Right lobe of liver (tissue), 6 donors: Measurements from ENCODE around the gene RALY. TPM values are rescaled to one million over a fixed set of nuclear protein-coding genes. Genes with fewer than 3 reads are reported as not detected.

Experiments
- ATAC-seq, 4 donors: fragments of 200-7000 bp; cut with Tn5 transposase; one replicate each; pipeline ENCODE4 v1.9.1; 2020; ENCODE audit warnings: mild to moderate bottlenecking in 4 of 4, moderate library complexity in 4 of 4
- DNase-seq, 3 donors: peaks; one replicate each; pipeline ENCODE4 v3.0.0-alpha.2; 2020
- H3K27ac ChIP-seq, 3 donors: fragments of 200-600 bp; one replicate each; pipeline ENCODE4 v1.8.0; 2022
- H3K27me3 ChIP-seq, 2 donors: fragments of 200-600 bp; one replicate each; pipeline ENCODE4 v1.8.0; 2022
- H3K36me3 ChIP-seq, 4 donors: fragments of 200-600 bp; sonication (generic) in 1 of 4; one replicate each; pipeline versions ENCODE4 v1.5.1 to v1.8.0; 2017 to 2022; ENCODE audit warnings: control low read depth in 1 of 4
- H3K4me1 ChIP-seq, 4 donors: fragments of 200-600 bp; sonication (generic) in 1 of 4; one replicate each; pipeline versions ENCODE4 v1.5.1 to v1.8.0; 2017 to 2022; ENCODE audit warnings: control low read depth in 1 of 4
- H3K4me3 ChIP-seq, 3 donors: fragments of 200-600 bp; one replicate each; pipeline ENCODE4 v1.8.0; 2022
- H3K9me3 ChIP-seq, 4 donors: fragments of 200-600 bp; sonication (generic) in 1 of 4; one replicate each; pipeline versions ENCODE4 v1.5.1 to v1.8.0; 2017 to 2022; ENCODE audit warnings: control low read depth in 1 of 4
- POLR2A ChIP-seq: fragments of 450-650 bp; IDR thresholded peaks from one replicate; pipeline ENCODE4 v1.6.1; 2017; ENCODE audit warnings: antibody characterized with exemption, mild to moderate bottlenecking
- WGBS: methylation state at CpG from one replicate; pipeline ENCODE4 v1.1.6; 2018; ENCODE audit warnings: low coverage, low lambda C conversion rate; ENCODE audit not compliant: insufficient coverage; ENCODE audit errors: missing lambda C conversion rate; 5-methylcytosine and 5-hydroxymethylcytosine counted together
- intact Hi-C, 2 donors: fragments of 100-400 bp; cut with DNase I; formaldehyde crosslinking; loops; one replicate each; pipeline versions ENCODE4 v1.11.2 to v1.14.1; 2022
- total RNA-seq, 6 experiments: library from RNA; depleted of rRNA in 2 of 6; stranded (reverse); fragments of >200 nt in 2 of 6; fragmentation: NEBNext Ultra II Directional in 3 of 6; extraction: Animal tissue kit (Norgen Biotek cat#: 25700) in 3 of 6; gene quantifications; one replicate each; pipeline versions ENCODE4 v1.1.0 to v1.2.4, GENCODE V29; 2016 to 2023
- TF ChIP-seq, protein P1 (sequence below), 4 donors: fragments of 200-600 bp in 3 of 4; fragments of 450-650 bp in 1 of 4; IDR thresholded peaks; one replicate each; pipeline versions ENCODE4 v1.5.1 to v1.8.0; 2016 to 2022; ENCODE audit warnings: antibody characterized with exemption in 4 of 4, mild to moderate bottlenecking in 2 of 4
- donor health status: DM: no; HTN: yes; CAD: no.
- donor health status: DM: no; HTN: no; CAD: no.
- donor health status: DM: no; HTN: no; CAD: no.
- donor health status: DM: no; HTN: yes; CAD: no.
- donor health status: DM: no; HTN: yes; CAD: no.

The RALY gene
- total RNA-seq, 6 experiments from 2014 or later = 24.8 to 42.1 (median 33.4) TPM

DNA sequence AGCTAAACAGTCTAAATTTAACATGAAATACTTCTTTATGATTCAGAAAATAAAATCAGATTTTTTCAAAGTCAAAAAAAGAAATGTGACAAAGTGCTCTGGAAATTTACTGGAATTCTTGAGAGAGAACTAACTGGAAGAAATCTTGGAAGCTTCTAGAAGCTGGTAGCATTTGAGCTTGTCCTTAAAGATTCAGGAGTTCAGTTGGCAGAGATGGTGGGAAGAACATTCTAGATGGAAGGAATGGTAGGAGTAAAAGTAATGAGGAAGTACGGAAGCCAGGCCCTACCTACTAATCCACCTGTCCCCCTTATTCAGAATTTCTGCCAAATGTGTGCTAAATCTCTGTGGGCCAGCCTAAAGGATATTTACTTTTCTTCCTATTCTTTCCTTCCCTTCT, 21.2 kb downstream of the RALY start:
- WGBS = 100% methylated on average over 1 of the region's 1 CpG
- ATAC-seq = no peak
- no peaks in the 10 kb centered on the region for H3K36me3 ChIP-seq
- intact Hi-C loops = no loop called here
- no peaks in the 10 kb centered on the region for H3K9me3 ChIP-seq
- H3K4me1 ChIP-seq = peaks cover 0 to 25% (median 8%) of the 10 kb centered on the region in 4 donors
- no peak overlapping the region for H3K27ac ChIP-seq
- H3K27me3 ChIP-seq = no peaks in the 10 kb centered on the region
- no peak for DNase-seq
- no peak overlapping the region for H3K4me3 ChIP-seq
- TF ChIP-seq POLR2A = no peak
- TF ChIP-seq, protein P1, sequence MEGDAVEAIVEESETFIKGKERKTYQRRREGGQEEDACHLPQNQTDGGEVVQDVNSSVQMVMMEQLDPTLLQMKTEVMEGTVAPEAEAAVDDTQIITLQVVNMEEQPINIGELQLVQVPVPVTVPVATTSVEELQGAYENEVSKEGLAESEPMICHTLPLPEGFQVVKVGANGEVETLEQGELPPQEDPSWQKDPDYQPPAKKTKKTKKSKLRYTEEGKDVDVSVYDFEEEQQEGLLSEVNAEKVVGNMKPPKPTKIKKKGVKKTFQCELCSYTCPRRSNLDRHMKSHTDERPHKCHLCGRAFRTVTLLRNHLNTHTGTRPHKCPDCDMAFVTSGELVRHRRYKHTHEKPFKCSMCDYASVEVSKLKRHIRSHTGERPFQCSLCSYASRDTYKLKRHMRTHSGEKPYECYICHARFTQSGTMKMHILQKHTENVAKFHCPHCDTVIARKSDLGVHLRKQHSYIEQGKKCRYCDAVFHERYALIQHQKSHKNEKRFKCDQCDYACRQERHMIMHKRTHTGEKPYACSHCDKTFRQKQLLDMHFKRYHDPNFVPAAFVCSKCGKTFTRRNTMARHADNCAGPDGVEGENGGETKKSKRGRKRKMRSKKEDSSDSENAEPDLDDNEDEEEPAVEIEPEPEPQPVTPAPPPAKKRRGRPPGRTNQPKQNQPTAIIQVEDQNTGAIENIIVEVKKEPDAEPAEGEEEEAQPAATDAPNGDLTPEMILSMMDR (IDR thresholded peaks at IDR 0.05) = no peak

DNA sequence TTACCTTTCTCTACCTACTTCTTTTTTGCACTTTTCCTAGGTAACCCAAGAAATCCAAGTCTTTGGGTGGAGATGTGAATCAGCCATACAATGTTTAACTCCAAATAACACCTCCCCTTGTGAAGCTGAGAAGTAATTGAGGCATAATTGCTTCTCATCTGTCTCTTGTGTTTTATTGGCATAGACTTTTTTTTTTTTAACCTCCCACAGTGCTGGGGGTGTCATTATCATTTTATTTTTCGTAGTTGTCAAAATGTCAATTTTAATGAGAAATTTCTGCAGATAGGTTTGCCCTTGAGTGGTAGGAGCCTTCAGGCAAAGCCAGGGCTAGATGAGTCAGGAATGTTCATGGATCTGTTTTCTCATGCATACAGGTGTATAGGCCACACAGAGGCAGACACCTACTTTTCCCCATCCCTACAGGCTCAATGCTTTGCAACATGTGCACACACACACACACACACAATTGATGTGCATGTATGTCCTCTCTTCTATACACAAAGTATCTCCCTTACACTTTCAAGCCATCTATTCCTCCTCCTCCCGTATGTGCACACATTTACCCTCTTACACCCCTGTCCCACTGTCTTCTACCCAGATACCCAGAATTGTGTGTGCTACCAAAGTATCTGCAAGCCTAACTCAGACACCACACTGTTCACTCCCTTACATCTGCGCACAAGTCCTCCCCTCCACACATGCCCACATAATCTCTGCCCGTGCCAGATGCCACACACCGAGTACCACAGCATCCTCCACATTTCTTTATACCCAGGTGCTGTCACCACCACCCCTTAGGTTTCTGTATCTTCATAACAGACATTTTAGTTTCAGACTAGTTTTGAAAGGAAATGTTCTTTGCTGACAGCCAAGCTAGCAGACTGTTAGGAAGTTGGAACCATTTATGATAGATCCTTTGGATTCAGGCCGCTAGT, 22.0 kb downstream of the RALY start:
- ATAC-seq = peak in 2 of 4 donors; percentile 7
- Histone ChIP-seq H3K9me3 (no peaks in the 10 kb centered on the region), H3K27me3 (no peaks in the 10 kb centered on the region), H3K4me3 (no peak overlapping the region), H3K27ac (no peak overlapping the region), H3K4me1 (peaks cover 0 to 24% (median 6%) of the 10 kb centered on the region in 4 donors), H3K36me3 (no peaks in the 10 kb centered on the region)
- intact Hi-C loops = no loop called here
- TF ChIP-seq, protein P1 (IDR thresholded peaks at IDR 0.05) = no peak
- DNase-seq = no peak
- WGBS = 81% methylated on average over 6 of the region's 6 CpGs

DNA sequence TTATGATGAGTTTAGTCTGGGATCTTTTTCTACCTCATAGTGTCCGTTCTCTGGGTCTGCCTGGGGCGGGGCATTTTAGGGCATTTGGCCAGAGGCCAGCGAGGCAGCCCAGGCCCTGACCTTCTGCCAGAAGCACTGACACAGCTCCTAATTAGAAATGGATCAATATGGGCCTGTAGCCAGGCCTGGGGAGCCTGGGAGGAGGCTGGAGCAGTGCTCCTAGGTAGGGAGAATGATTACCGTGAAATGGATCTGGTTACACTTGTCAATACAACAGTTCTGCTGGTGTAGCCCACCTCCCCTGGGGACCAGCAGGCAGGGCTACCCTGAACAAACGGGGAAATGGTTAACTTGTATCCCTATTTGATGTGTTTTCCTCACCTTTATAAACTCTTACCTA, 23.0 kb downstream of the RALY start:
- ATAC-seq (peak; percentile 83 to 91 (median 86)), DNase-seq (peak; percentile 59 to 78 (median 68))
- Histone ChIP-seq H3K36me3 (no peaks in the 10 kb centered on the region), H3K4me3 (no peak overlapping the region), H3K27ac (no peak overlapping the region), H3K27me3 (no peaks in the 10 kb centered on the region), H3K9me3 (no peaks in the 10 kb centered on the region), H3K4me1 (peaks cover 0 to 24% (median 6%) of the 10 kb centered on the region in 4 donors)
- intact Hi-C loops = no loop called here
- no peak for TF ChIP-seq POLR2A
- TF ChIP-seq, protein P1 (IDR thresholded peaks at IDR 0.05) = no peak
- 29% methylated on average over 5 of the region's 5 CpGs for WGBS

DNA sequence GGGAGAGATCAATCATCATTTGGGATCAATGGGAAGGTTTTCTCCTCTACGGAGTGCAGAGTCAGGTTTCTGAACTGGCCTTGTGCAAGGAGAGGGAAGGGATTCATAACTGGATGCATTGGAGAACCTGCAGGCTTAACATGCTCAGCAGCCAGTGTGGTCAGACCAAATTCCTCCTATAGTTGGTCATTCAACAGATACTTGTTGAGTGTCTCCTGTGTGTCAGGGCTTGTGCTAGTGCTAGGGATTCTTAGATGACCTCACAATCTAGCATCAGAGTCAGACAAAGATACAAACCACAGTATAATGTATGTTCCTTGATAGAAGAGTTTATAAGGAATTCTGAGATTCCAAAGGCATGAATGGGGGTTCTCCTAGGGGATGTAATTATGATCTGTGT, 23.9 kb downstream of the RALY start:
- H3K9me3 ChIP-seq = no peaks in the 10 kb centered on the region
- H3K27me3 ChIP-seq = no peaks in the 10 kb centered on the region
- no peak overlapping the region for H3K4me3 ChIP-seq
- intact Hi-C loops = no loop called here
- DNase-seq (no peak), ATAC-seq (no peak)
- no peak overlapping the region for H3K27ac ChIP-seq
- TF ChIP-seq, protein P1 (IDR thresholded peaks at IDR 0.05) = no peak
- TF ChIP-seq POLR2A = no peak
- WGBS = 60% methylated on average over 1 of the region's 1 CpG
- H3K36me3 ChIP-seq = no peaks in the 10 kb centered on the region
- peaks cover 0 to 33% (median 6%) of the 10 kb centered on the region in 4 donors for H3K4me1 ChIP-seq
